Activated T-helper 1 cell treated with Interleukin-2 at 50 U/mL for 16 hours (primary cell): ENCODE data around the gene EIF2AK3.

ENCODE experiments used
- DNase-seq: peaks from one replicate; pipeline ENCODE4 v3.0.0-alpha.2; 2020; ENCODE audit warnings: low read depth

The EIF2AK3 gene

DNA sequence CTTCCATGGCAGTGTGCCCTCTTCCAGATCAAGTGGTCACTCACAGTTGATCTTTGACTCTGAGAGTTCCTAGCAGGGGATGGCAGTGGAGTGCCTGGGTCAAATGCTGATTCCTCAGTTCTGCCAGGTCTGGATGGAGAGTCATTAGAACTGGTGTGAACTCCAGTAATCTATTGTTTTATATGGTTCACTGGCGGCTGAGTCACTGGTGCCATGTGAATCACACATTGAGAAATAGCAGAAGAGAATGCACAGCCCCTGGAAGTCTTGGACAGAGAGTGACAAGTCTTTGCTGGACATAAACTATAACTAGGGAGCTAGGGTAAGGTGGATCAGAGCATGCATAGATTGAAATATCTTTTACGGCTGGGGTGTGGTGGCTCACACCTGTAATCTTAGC, 86.9 kb downstream of the EIF2AK3 start:
- DNase-seq, result no peak

DNA sequence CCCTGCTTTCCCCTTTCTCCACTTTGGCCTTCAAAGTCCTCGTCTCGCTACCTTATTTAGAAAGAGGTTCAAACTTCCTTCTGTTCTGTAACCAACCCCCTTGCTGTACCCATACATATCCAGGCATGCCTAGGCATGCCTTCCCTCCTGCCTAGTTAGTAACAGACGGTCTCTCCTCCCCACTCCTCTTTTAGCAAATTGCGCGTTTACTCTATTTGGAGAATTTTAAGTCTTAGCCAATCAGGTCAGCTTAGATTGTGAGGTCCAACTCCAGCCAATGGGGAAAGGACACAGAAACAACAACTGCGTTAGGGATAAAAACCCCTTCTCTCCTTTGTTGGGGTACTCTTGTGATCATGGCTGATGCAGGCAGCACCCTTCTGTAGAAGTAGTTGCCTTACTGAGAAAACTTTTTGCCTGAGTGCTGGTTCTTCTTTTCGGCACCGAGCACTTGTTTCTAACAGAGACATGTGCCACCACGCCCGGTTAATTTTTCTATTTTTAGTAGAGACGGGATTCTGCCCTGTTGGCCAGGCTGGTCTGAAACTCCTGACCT, 88.8 kb downstream of the EIF2AK3 start:
- DNase-seq, result no peak

DNA sequence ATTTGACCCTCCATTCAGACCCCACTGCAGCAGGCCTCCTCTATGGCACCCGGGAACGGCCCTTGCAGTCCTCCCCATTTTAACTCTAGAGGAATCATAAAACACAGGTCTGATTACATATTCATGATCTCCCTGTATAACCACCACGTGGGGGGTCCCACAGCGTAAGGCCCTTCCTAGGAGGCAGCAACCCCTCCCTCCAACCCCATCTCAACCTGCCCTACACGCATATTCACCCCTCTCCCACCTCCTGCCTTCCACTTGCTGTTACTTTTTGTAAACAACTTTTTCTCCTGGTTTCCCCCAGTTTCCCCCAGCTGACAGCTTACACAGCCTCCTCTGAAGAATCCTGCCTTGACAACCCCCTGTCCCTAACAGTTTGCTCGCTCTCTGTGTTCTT, 89.6 kb downstream of the EIF2AK3 start:
- DNase-seq, result no peak

DNA sequence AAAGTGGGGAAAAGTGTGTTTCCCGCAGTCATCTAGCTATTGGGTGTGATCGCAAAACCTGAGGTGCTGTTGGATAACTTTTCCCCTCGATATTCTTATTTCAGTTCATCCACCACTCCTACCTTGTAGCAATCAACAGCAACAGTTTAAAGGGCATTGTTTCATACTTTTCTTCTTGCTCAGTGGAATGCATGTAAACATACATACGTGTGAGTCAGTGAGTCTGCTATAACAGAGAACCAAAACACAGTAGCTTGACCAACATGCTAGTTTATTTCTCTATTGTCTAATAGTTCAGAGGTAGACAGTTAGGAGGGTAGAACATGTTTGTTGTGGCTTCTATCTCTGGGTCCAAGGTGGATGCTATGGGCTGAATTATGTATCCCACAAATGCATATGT, 97.2 kb downstream of the EIF2AK3 start:
- DNase-seq, result no peak

DNA sequence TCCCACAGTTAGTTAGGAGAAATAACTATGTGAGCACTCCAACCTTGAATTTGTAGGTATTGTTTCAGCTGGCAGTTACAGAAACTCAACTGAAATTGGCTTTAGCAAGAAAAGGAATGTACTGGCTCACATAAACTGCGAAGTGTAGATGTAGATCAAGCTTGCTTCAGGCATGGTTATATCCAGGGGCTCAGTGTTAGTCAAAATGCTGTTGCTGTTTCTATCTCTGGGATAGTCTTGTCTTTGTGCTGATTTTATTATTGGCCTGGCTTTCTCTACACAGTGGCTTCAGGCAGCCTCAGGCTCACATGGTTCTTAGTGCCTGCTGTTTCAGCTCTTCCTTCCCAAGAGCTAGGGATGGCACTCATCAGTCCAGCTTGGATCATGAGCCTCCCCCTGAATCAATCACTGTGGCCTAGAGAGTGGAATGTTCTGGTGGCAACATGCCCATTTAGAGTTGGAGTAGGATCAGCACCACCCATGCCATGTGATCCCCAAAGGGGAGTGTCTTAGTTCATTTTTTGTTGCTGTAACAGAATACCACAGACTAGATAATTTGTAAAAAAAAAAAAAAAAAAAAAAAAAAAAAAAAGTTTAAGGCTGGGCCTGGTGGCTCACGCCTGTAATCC, 105.7 kb downstream of the EIF2AK3 start:
- no peak for DNase-seq

DNA sequence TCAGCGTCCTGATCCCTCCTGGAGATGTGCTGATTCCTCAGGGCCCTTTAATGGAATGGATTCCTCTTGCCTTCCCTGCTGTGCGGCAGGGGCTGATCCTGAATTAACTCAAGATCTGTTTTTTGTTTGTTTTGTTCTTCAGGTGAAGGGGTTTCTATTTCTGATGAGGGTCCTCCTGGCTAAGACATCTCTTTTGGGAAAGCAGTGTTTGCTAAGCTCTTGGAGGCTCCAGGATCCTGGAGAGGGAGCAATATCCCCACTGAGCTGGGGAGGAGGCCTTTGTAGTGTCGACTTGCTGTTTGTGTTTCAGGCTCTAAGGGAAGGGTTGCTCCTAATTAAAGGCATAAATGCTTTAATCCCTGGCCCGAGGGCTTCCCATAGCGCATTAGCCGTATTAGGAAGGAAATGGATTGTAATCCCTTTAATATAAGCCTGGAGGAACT, 109.5 kb downstream of the EIF2AK3 start:
- no peak for DNase-seq
